GM18507 (cell line): ENCODE data around the gene ATF6B.

Experiments
- DNase-seq: peaks from one replicate; pipeline ENCODE4 v3.0.0; 2011; ENCODE audit warnings: low read depth; ENCODE audit not compliant: insufficient read length; ENCODE audit errors: extremely low spot score
- FAIRE-seq: peaks from 2 replicates; lab custom pipeline; 2011; peaks lifted over from hg19 to GRCh38; lab: Jason Lieb, UNC

The ATF6B gene

DNA sequence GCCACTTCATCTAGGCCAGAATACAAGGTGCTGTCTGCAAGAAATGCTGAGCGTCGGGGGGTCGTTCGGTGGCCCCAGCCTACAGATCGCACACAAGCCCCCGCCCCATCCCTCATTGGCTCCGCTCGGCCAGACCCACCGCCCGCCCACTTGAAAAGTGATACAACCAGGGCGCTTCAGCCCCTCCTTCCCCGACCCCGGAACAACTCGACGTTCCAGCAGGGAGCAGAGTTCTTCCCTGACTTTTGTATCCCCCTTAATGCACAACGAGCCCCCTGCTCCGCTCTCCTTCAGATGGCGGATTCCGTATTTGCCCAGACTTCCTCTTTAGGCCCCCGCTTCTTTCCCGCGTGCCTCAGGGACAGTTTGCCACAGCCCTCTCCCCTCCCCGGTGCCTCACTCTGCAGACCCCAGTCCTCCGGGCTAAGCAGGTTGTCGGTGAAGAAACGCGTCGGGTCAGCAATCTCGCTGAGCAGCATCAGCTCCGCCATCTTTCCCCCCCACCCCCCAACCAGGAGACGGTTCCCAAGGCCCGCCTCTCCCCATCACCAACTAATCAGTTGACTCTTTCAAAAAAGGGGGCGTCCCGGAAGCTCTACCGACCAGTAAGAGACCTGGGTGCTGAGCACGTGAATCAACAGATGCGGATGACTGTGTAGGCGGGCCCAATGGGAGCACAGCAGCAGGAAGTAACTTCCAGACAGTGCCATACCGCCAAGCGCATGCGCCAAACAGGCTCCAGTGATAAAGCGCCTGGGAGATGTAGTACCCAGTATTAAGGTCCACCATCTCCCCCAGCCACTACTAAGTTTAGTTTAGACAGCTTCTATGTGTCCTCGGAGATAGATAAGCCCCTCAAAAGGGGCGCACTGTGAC lies at the start of gene ATF6B:
ATF6B (minus strand) TSS at position 530 of the 876 bp plus-strand sequence; CDS start at position 491, 39 bp downstream.
- FAIRE-seq (peak; percentile 95), DNase-seq (peak; percentile 96)

DNA sequence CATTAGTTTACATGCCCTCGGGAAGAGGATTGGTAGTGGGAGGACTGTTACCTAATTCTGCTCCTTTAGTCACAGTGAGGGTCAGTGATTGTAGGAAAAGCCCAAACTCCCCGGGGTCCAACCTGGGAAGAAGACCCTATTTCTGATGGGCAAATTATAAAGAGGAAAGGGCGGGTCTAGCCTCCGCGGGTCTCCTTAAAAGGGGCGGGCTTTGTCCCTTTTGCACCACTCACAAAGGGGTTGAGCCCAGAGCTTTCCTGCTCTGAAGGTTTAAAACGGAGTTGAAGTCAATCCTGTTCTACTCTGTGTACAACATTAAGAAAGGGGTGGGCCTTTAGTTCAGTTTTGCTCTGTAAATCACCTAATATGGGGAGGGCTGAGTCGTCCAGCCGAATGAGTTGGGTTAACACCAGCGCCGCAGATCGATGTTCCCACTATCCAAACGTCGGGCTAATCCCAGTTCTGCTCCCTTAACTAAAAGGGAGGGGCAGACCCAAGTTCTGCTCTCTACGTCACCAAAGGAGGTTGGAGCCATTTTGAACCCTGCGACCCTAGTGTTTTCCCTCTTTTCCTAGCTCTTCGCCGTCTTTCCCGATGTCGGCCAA lies 49.2 kb upstream of the ATF6B start:
- DNase-seq (no peak), FAIRE-seq (peak; percentile 46)

DNA sequence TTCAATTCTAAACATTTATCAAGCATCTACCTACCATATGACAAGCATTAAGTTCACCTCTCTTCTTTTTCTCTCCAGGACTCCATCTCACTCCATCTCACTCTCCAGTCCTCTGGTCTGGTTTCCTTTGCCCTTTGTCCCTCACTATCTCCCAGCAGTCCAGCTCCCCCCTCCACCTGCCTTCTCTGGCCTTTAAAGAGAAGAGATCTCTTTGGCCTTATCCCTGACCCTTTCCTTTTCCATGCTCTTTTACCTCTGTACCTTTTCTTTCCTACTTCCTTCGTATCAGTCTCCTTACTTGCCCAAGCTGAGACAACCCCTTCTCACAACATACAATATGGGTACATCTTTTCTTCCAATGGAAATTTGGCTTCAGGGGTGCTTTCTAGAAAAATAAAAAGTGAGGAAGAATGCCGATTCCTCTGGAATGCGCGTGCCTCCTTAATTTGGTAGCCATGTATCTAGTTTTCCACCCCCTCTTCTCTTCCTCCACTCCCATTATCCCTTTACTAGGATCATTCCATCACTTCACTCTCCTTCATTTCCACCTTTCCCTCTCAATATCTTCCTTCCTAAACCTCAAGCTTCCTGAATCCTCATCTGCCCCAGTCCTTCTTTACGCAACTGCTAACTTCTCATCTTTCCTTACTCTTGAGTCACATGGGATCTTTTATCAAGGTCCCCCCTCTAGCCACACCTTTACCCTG lies 48.6 kb upstream of the ATF6B start:
- DNase-seq = no peak
- no peak for FAIRE-seq

DNA sequence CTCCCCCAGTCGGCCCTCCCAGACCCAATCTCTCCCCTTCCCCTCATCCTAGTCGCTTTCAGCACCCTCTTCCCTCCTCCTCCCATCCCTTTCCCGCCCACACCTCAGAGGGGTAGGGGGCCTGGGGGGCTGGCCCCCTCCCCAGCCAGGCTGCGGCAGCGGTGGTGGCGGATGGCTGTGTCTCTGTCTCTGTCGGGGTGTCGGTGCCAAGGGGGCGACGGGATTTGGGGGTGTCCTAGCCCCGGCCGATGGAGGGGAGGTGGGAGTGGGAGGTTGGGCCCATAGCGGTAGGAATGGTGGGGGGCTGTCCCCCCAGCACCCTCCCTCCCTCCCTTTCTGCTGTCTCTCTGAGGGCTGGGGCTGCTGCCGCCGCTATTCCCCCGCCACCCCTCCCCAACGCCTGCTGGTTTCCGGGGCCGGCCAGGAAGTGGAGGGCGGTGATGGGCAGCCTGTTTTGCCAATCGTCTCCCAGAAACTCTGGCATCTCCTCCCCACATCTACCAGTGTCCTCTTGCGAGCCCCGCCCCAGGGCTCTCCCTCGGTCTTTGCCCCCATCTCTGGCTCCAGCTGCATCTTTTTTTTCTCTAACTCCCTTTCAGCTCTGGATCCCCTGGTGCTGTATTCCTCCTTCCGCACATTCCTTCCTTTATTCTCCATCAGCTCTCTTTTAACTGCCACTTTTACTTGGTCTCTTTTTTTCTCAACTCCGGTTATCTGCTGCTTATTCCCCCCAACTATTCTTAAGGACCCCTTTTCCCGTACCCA lies 47.8 kb upstream of the ATF6B start, which contains the start of gene AGPAT1:
AGPAT1 (minus strand) TSS at position 374 of the 765 bp plus-strand sequence. CDS start 4,588 bp downstream, outside the sequence.
- peak; percentile 84 for FAIRE-seq

DNA sequence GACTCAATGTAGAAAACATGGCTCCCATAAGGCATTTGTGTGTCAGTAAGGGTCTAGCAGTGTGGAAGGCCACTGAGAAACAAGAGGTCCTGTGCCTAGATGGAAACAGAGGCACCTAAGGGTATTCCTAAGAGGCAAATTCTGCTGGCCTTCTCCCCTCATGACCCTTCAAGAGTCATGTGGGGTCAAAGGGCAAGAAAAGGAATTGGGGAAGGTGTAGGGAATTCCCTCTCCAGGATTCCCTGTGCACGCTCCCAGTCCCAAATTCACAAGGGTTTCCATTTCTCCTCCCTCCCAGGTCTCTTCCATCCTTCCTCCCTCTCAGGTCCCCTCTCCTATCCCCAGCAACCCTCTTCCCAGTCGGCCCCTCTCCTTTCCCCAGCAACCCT lies 47.3 kb upstream of the ATF6B start:
- no peak for FAIRE-seq

More for the DNA sequence above, 47.8 kb upstream of the ATF6B start, which contains the start of gene AGPAT1:
- DNase-seq = peak; percentile 97

DNA sequence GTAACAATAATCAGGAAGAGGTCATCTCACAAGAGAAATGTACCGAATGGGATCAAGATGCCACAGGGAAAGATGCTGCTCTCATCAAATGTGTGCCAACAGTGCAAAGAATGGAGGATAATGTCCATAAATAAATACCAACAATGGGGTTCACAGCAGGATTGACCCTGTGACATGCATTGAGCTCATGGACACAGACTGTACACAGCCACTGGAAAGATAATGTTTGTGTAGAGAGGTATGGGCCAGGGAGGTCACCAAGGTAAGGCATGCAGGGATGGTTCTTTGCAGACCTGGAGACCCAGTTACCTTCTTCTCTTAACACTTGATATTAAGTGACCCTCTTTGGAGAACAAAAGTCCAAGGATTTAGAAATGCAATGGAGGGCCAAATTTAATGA lies 46.4 kb upstream of the ATF6B start:
- FAIRE-seq = no peak
- DNase-seq = no peak

More for the DNA sequence above, 47.3 kb upstream of the ATF6B start:
- no peak for DNase-seq

DNA sequence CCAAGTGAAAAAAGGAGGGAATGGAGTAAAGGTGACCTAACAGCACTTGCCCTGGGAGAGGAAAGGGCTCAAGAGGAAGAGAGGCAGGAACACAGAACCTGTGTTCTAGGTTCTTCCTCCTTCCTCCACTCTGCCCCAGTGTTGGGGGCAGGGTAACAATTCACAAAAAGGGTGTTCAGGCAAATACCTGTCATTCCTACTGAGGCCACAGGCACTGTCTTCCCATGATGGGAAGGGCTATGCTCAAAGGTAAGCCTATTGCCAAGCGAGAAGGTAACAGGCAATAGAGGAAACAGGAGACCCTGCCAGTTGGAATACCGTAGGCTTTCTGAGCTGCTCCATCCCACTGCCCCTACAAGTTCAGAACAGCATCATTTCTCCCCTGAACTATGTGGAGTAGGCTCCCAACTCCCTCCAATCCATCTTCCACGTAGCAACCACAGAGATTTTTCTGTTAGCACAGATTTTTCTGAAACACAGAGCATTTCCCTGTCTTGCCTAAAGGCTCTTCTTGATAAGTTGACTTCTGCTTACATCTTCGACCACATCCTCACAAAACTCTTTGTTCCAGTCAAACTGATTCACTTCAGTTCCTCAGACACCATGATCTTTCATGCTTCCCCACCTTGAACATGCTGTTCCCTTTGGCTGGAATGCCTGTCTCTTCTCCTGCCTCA lies 45.1 kb upstream of the ATF6B start:
- no peak for FAIRE-seq
- DNase-seq = no peak

DNA sequence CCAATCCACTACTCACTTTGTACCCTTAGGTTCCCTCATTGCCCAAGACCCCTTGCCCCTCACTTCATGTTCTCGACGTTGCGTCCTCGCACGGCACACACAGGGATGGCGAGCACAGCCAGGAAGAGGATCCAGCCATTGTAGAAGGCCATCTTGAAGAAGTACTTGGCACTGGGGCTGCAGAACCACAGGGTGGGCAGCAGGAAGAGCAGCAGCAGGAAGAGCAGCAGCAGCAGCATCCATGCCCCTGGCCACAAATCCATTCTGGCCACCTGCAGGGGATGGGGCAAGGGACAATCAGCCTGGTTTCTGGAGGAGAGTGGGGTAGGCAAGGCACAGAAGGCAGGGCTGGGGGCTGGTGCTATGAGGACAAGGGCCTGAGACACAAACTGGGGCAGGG lies 43.2 kb upstream of the ATF6B start:
- no peak for FAIRE-seq
- no peak for DNase-seq

DNA sequence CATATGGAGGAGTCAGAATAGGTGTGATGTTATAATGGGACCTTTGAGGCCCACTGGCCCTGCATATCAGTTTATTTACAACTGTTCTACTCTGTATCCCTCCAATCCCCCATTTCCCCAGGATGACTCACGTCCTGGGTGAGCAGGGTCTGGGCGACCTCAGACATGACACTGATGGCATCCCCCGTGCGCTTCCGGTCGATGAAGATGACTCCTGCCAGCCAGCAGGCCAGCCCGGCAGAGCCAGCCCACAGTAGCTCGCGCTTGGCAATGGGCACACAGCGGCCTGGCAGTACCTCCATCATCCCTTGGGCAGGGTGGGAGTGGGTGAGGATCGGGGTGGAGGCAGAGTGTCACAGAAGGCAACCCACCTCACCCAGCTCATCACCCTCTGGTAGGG lies 42.2 kb upstream of the ATF6B start:
- FAIRE-seq (no peak), DNase-seq (no peak)

DNA sequence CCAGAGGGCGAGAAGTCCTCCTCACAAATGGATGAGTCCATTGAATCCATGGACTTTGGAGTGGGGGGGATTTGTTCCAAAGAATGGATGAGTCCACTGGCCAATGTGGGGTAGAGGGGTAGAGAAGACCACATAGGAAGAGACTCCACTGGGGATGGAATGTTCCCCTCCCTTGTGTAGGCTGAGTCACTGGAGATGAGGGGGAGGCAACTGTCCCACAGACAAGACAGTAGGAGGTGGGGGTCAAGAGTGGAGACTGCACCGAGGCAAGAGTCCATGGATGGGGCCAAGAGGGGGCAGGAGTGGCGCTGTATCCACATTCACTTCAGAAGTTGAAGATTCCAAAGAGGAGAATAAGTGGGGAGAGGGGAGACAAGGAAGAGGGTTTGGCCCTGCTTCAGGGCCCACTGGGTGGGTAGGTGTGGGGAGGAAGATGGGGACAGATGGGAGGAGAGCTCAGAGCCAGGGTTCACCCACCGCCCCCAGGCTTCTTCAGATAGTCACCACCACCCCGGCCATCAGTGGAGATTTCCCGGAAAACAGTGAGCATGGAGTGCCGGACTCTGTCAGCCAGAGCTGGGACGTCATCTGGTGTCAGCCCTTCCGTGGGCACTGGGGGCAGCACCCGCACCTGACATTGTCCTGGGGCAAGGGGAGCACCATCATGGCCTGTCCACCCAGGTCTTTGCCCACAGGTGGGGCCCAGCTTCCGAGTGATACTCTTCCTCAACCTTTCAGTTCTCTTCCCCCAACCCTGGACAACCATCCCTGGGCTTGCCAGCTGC lies 41.0 kb upstream of the ATF6B start:
- FAIRE-seq (no peak), DNase-seq (no peak)

DNA sequence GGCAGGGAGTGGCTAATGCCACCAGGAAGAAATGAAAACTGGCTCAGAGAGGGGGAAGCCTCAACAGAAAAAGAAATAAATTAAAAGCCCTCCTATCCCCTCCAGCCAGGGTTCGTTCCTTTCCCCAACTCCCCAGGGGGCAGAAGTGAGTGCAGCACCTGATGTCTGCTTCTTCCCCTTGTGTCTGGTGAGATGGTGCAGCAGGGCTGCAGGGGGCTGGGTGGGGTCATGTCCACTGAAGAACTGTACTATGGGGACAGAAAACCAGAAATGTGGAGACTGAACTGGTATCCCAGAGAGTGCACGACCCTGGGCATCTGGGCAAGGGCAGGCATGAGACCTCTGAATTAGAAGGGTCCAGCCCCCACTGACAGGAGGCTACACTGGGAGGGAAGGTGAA lies 40.3 kb upstream of the ATF6B start:
- DNase-seq = no peak
- no peak for FAIRE-seq

DNA sequence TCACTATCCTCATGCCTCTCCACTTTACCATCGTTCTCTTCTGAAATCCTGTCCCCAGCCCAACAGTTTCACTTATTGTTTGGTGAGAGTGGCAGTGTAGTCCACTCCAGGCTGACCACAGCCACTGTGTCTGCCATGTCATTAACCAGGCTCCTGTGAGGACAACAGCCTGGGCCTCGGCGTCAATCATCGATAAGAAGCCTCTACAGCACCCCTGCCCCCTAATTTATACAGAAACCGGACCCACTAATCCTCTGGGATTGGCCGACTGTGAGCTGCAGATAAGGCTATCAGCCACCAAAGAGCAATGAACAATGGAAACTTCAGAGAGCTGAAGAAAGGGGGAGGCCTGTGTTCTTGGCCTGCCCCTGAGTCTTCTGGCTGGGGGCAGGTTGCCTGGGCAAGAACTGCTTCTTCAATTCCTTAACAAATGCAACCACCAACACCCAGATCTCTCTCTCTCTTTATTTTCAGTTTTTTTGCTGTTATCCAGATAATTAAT lies 39.8 kb upstream of the ATF6B start:
- no peak for DNase-seq
- FAIRE-seq = no peak

DNA sequence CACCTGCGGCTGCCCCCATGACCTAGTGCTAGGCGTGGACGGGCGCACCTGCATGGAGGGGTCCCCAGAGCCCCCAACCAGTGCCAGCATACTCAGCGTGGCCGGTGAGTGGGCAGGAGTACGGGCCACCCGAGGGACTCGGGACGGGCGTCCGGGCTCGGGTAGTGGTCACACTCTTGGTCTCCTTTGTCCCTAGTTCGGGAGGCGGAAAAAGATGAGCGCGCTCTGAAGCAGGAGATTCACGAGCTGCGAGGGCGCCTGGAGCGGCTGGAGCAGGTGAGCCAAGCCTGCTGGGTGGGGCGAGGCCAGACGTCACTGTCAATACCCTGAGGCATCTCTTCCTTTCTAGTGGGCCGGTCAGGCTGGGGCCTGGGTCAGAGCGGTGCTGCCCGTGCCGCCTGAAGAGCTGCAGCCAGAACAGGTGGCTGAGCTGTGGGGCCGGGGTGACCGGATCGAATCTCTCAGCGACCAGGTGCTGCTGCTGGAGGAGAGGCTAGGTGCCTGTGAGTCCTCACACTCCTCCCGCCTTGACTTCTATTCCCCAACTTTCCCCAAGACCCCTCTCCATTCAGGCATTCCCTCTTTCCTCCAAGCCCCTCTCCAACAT lies 39.2 kb upstream of the ATF6B start:
- FAIRE-seq (no peak), DNase-seq (no peak)

DNA sequence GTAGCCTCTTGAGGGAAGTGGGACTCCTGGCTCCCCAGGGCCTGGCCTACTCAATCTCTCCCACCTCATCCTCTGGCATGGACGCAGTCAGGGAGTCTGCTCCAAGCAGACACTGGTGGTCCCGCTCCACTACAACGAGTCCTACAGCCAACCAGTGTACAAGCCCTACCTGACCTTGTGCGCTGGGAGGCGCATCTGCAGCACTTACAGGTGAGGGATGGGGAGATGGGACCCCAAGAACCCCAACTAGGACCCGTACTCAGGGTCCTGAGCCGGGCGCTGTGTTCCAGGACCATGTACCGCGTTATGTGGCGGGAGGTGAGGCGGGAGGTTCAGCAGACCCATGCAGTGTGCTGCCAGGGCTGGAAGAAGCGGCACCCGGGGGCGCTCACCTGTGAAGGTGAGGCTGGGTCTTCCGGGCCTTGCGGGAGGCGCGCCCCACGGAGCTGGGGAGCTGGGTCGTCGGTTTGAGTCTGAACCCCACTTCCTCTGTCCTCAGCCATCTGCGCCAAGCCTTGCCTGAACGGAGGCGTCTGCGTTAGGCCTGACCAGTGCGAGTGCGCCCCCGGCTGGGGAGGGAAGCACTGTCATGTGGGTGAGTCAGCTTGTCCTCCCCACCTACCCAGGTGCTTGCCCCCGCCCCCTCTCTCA lies 38.5 kb upstream of the ATF6B start:
- DNase-seq (no peak), FAIRE-seq (no peak)

DNA sequence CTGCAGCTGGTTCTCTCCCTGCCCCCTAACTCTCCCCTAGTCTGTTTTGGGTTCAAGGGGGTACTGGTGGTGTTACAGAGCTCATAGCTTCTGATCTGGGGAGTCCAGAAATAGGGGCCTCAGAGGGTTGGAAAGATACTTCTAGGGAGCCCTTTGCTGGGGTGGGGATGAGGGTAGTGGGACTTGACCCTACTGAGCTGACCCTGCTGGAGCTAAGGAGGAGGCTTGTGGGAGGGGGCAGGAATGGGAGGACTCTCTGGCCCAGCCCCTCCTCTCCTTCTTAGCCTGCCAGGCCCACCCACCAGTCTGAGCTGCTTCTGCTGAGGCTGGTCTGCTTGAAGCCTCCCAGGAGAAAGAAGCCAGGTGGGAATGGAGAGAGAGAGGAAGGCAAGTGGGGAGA lies 36.2 kb upstream of the ATF6B start, which contains the start of gene EGFL8:
EGFL8 (plus strand) TSS at position 301 of the 400 bp plus-strand sequence. CDS start 1,571 bp downstream, outside the sequence.
- no peak for FAIRE-seq
- no peak for DNase-seq

DNA sequence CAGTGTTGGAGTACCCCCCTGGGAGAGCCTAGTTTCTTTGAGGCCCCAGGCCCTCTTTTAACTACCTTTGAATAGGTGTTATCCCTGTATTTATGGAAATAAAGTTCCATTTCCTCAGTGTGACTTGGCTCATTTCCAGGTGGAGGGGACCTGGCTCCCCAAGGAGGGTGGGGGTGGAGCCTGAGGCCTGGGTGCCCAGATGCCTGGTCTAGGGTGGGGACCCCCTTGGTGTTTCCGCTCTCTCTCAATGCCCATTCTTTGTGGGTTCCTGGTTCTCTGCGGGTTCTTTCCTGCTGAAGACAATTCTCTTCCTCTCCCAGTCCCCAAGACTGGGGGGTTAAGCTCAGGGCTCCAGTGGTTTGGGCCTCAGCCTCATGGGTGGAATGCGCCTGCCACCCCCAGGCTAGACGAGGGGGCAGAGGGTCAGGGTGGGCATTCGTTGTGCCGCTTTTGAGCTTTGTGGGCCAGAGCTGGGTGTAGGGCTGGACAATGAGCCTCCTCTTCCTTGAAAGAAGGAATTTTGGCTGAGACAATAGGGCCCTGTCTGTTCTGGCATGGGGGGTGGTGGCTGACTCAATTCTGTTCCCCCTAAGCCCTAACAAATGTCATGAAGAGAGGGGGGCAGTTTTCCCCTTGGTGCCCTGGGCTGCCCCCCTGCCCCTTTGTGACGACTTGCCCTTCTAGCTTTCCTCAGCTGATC lies 35.7 kb upstream of the ATF6B start:
- DNase-seq (no peak), FAIRE-seq (no peak)
